B cell (primary cell): Measurements from ENCODE around the gene ODAD4. TPM values are rescaled to one million over a fixed set of nuclear protein-coding genes. Genes with fewer than 3 reads are reported as not detected.

Source experiments
- ATAC-seq: fragments of 200-7000 bp; cut with Tn5 transposase; one replicate; pipeline ENCODE4 v1.10.0; 2021; ENCODE audit warnings: low read depth, mild to moderate bottlenecking, moderate number of reproducible peaks, moderate library complexity
- CTCF ChIA-PET: fragments of 350-600 bp; sonication (Branson Sonifier 250); formaldehyde crosslinking; loops from one replicate; lab custom pipeline; 2021; ENCODE audit warnings: antibody characterized with exemption, inconsistent platforms; lab: Charles Lee
- POLR2A ChIA-PET: fragments of 350-600 bp; sonication (Branson Sonifier 250); formaldehyde crosslinking; loops from one replicate; lab custom pipeline; 2021; ENCODE audit warnings: antibody characterized with exemption; lab: Charles Lee
- DNase-seq: peaks from one replicate; pipeline ENCODE4 v3.0.0; 2013
- H2AFZ ChIP-seq: 2 replicates; pipeline ENCODE4 v1.6.1; 2012; ENCODE audit warnings: mild to moderate bottlenecking, low read depth, low read length; ENCODE audit not compliant: insufficient read depth, poor library complexity, severe bottlenecking
- H3K27ac ChIP-seq, 2 donors: 1 replicate in 1 of 2; 2 replicates in 1 of 2; pipeline ENCODE4 v1.5.1; 2012 to 2013; ENCODE audit warnings: low read length in 2 of 2, mild to moderate bottlenecking in 2 of 2, moderate library complexity in 1 of 2
- H3K27me3 ChIP-seq, 4 experiments: fragments of 200-600 bp in 1 of 4; sonication (generic) in 1 of 4; replicated peaks in 1 of 4; 1 replicate in 2 of 4; 2 replicates in 2 of 4; pipeline versions ENCODE4 v1.6.1 to v1.7.0; 2013 to 2016; ENCODE audit warnings: low read length in 3 of 4, mild to moderate bottlenecking in 2 of 4, mixed read lengths in 1 of 4, moderate library complexity in 1 of 4; ENCODE audit not compliant: insufficient read depth in 4 of 4, control insufficient read depth in 3 of 4; ENCODE audit errors: control extremely low read depth in 1 of 4
- H3K36me3 ChIP-seq, 2 experiments: replicated peaks in 1 of 2; 1 replicate in 1 of 2; 2 replicates in 1 of 2; pipeline versions ENCODE4 v1.6.1 to v1.7.1; 2013; ENCODE audit warnings: low read length in 1 of 2; ENCODE audit not compliant: insufficient read depth in 2 of 2, control insufficient read depth in 1 of 2; ENCODE audit errors: control extremely low read depth in 1 of 2, extremely low read depth in 1 of 2
- H3K4me1 ChIP-seq, 2 donors: fragments of 200-600 bp in 1 of 2; sonication (generic) in 1 of 2; 1 replicate in 1 of 2; 2 replicates in 1 of 2; pipeline versions ENCODE4 v1.5.1 to v1.6.1; 2013 to 2017; ENCODE audit warnings: low read length in 2 of 2; ENCODE audit not compliant: control insufficient read depth in 2 of 2, insufficient read depth in 2 of 2
- H3K4me2 ChIP-seq: replicated peaks from 2 replicates; pipeline ENCODE3; 2012; ENCODE audit warnings: mild to moderate bottlenecking, low read depth, low read length; ENCODE audit not compliant: poor library complexity, severe bottlenecking
- H3K4me3 ChIP-seq, 5 experiments: fragments of 200-600 bp in 1 of 5; sonication (generic) in 1 of 5; 1 replicate in 3 of 5; 2 replicates in 2 of 5; pipeline versions ENCODE4 v1.5.1 to v1.7.0; 2011 to 2016; ENCODE audit warnings: low read length in 4 of 5, mild to moderate bottlenecking in 4 of 5, low read depth in 2 of 5, control low read depth in 1 of 5, moderate library complexity in 1 of 5; ENCODE audit not compliant: insufficient read depth in 1 of 5; ENCODE audit errors: control extremely low read depth in 1 of 5, extremely low read depth in 1 of 5
- H3K79me2 ChIP-seq: fragments of 200-600 bp; sonication (generic); one replicate; pipeline ENCODE4 v1.6.0; 2016; ENCODE audit warnings: low read length; ENCODE audit not compliant: control insufficient read depth, insufficient read depth
- H3K9ac ChIP-seq: fragments of 200-600 bp; sonication (generic); 2 replicates; pipeline ENCODE4 v1.6.1; 2017; ENCODE audit warnings: mild to moderate bottlenecking, low read length, moderate library complexity
- H3K9me3 ChIP-seq, 3 donors: one replicate each; pipeline versions ENCODE4 v1.6.1 to v1.7.1; 2013; ENCODE audit warnings: low read length in 2 of 3; ENCODE audit not compliant: control insufficient read depth in 2 of 3, insufficient read depth in 1 of 3; ENCODE audit errors: control extremely low read depth in 1 of 3
- H4K20me1 ChIP-seq: 2 replicates; pipeline ENCODE4 v1.6.0; 2012; ENCODE audit warnings: mild to moderate bottlenecking, low read length; ENCODE audit not compliant: insufficient read depth, control insufficient read depth, poor library complexity, severe bottlenecking
- H3K27ac Mint-ChIP-seq: one replicate; pipeline ENCODE4 v1.8.0; 2021; ENCODE audit warnings: mixed read lengths
- H3K27me3 Mint-ChIP-seq: one replicate; pipeline ENCODE4 v1.8.0; 2021; ENCODE audit warnings: mixed read lengths
- H3K4me1 Mint-ChIP-seq: one replicate; pipeline ENCODE4 v1.8.0; 2021; ENCODE audit warnings: mixed read lengths
- H3K4me3 Mint-ChIP-seq: one replicate; pipeline ENCODE4 v1.8.0; 2021; ENCODE audit warnings: mixed read lengths
- H3K9me3 Mint-ChIP-seq: one replicate; pipeline ENCODE4 v1.8.0; 2022; ENCODE audit warnings: mixed read lengths; ENCODE audit not compliant: insufficient read depth
- CTCF ChIP-seq: fragments of 200-600 bp; IDR thresholded peaks from one replicate; pipeline ENCODE4 v1.8.0; 2022; ENCODE audit warnings: antibody characterized with exemption, mild to moderate bottlenecking
- EZH2 ChIP-seq: IDR thresholded peaks from 2 replicates; pipeline ENCODE4 v1.6.1; 2012; ENCODE audit warnings: borderline replicate concordance, low read depth, mild to moderate bottlenecking, moderate library complexity, low read length; ENCODE audit not compliant: insufficient read depth, poor library complexity, severe bottlenecking
- WGBS: methylation state at CpG from one replicate; pipeline ENCODE4 v1.1.5; 2013; ENCODE audit warnings: missing lambda C conversion rate; ENCODE audit not compliant: insufficient coverage; 5-methylcytosine and 5-hydroxymethylcytosine counted together
- intact Hi-C: fragments of 100-400 bp; cut with micrococcal nuclease; formaldehyde crosslinking; loops from one replicate; pipeline ENCODE4 v1.10.0; 2022
- polyA plus RNA-seq: library from polyadenylated mRNA; depleted of rRNA; stranded (reverse); fragments of >200 nt; gene quantifications from 2 replicates; pipeline ENCODE4 v1.2.3, GENCODE V29; 2012
- total RNA-seq, 2 donors: library from RNA; stranded (reverse); fragments of 120-200 nt in 1 of 2; gene quantifications; 1 replicate in 1 of 2; 2 replicates in 1 of 2; pipeline versions ENCODE4 v1.2.3 to v1.2.4, GENCODE V29; 2013 to 2022

ODAD4 gene
- total and polyA plus RNA-seq, 2 donors (not counting 1 experiment from before 2014, with no cell fraction given): 0.27 TPM; not detected in 1

DNA sequence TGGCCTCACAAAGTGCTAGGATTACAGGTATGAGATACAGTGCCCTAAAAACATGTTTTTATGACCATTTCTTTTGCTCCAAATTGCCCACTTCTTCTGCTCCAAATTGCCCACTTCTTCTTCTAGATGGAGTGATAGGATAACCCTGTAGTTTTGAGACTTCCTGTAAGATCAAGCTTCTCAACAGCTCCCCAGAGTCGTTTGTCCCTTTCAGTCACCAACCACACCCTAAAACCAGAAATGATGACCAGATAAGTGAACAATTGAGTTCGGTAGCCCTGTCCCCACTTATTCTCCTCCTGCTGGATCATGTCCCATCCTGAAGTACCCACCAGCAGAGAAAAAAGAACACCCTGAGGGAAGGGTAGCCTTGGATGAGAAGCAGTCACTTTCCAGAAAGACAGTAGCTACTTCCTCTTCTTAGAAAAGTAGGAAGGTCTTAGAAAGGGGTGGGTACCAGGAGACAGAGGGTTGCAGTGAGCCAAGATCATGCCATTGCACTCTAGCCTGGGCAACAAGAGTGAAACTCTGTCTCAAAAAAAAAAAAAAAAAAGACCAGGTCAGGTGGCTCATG is 2.5 kb downstream of the ODAD4 start:
- peak; percentile 43 for DNase-seq
- peaks cover 24% of the 10 kb centered on the region for H3K4me1 Mint-ChIP-seq
- Histone ChIP-seq H3K9ac (no peak overlapping the region), H3K9me3 (no peaks in the 10 kb centered on the region), H3K4me3 (no peak overlapping the region), H3K27ac (no peak overlapping the region), H3K27me3 (no peaks in the 10 kb centered on the region), H3K79me2 (no peaks in the 10 kb centered on the region), H3K4me1 (peaks cover 10 to 22% of the 10 kb centered on the region in 2 donors), H3K36me3 (no peaks in the 10 kb centered on the region), H3K4me2 (no peak overlapping the region), H4K20me1 (no peaks in the 10 kb centered on the region), H2AFZ (peak overlapping the region; percentile 14)
- no peaks in the 10 kb centered on the region for H3K9me3 Mint-ChIP-seq
- intact Hi-C loops: no loop called here
- WGBS: no CpG with 5 or more reads among the region's 2 CpGs
- peak overlapping the region; percentile 1 for H3K27ac Mint-ChIP-seq
- CTCF ChIA-PET: interaction anchor here (0.6 to 1.4 kb wide), 5 partner anchors 14 to 251 kb away, joined by 3 to 4 read pairs (median 3); partner anchors contain the start of genes ACLY and DNAJC7
- no peaks in the 10 kb centered on the region for H3K27me3 Mint-ChIP-seq
- ATAC-seq: no peak
- TF ChIP-seq EZH2: no peak
- no peak for TF ChIP-seq CTCF
- POLR2A ChIA-PET: interaction anchor here (0.7 to 1.2 kb wide), 3 partner anchors 8 to 785 kb away, joined by 3 to 4 read pairs (median 3); no protein-coding TSS in a partner anchor
- no peak overlapping the region for H3K4me3 Mint-ChIP-seq

- Histone ChIP-seq H3K27me3 (no peaks in the 10 kb centered on the region), H2AFZ (no peak overlapping the region), H3K27ac (no peak overlapping the region), H3K9me3 (no peaks in the 10 kb centered on the region), H3K4me1 (peaks cover 4 to 14% of the 10 kb centered on the region in 2 donors), H3K4me3 (no peak overlapping the region), H3K36me3 (no peaks in the 10 kb centered on the region), H3K79me2 (no peaks in the 10 kb centered on the region), H3K4me2 (no peak overlapping the region), H3K9ac (no peak overlapping the region), H4K20me1 (no peaks in the 10 kb centered on the region)
- Mint-ChIP-seq H3K4me1 (peaks cover 8% of the 10 kb centered on the region), H3K4me3 (no peak overlapping the region), H3K9me3 (no peaks in the 10 kb centered on the region), H3K27me3 (no peaks in the 10 kb centered on the region), H3K27ac (no peak overlapping the region)
- ChIA-PET CTCF (no interaction called here), POLR2A (interaction anchor here (0.9 kb wide), 1 partner anchor 31 kb away, joined by 3 read pairs; the partner anchor contains the start of gene CNP)
- DNase-seq: no peak
- intact Hi-C loops: no loop called here
- 100% methylated on average over 6 of the region's 6 CpGs for WGBS
- TF ChIP-seq EZH2 (no peak), CTCF (no peak)
- no peak for ATAC-seq
Measured at GRCh38 chr17:41935641-41936040, 5.2 kb downstream of the ODAD4 start.
